HG03432 (cell line): ENCODE data around the gene ZNF140.

Experiments
- ATAC-seq: cut with Tn5 transposase; IDR thresholded peaks from one replicate; pipeline ENCODE4 v1.9.1; 2021; ENCODE audit warnings: mild to moderate bottlenecking, moderate library complexity; ENCODE audit not compliant: unreplicated experiment

The ZNF140 gene

DNA sequence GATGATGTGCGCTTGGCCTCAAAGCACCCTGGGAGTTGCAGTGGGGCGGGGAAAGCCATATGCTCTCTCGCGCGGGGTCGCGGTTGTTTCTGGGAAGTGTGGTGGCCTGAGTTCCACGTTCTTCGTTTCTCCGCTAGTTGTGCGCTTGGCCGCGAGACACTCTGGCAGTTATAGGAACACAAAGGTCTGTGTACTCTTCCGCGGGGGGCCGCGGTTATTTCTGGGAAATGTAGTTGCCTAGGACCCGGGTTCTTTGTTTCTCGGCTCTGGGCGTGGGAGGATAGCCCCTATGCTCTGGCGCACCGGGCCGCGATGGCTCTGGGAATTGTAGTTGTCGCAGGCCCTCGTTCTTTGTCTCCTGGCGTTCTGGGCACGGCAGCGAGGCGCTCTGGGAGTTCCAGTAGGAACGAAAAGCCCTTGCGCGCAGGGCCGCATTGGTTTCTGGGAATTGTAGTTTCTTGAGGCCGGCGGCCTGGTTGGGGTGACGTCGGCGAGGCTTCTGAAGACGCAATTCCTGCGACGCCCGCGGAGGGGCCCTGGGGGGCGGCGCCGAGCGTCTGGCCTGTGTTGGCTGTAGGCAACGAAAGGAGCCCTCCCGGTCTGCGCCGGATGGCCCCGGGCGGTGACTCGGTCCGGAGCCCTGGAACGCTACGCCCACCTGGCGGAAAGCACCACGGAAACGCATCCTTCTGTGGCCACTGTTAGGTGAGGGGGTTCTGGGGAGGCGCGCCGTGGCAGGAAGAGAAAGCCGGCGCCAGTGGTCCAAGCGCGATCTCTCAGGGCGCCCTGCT, at the start of gene ZNF140:
TSS of gene ZNF140 (plus strand) at position 556 of the 791 bp plus-strand sequence. CDS start 398 bp downstream, outside the sequence.
- peak; percentile 78 for ATAC-seq

- peak; percentile 96 for ATAC-seq
Observed at GRCh38 chr12:133037207-133038005, 43.3 kb upstream of the ZNF140 start, which contains the start of gene ZNF84. Gene ZNF84, plus strand, starts transcription at chr12:133037509. Its CDS starts 3,959 bp downstream, at chr12:133041468.

DNA sequence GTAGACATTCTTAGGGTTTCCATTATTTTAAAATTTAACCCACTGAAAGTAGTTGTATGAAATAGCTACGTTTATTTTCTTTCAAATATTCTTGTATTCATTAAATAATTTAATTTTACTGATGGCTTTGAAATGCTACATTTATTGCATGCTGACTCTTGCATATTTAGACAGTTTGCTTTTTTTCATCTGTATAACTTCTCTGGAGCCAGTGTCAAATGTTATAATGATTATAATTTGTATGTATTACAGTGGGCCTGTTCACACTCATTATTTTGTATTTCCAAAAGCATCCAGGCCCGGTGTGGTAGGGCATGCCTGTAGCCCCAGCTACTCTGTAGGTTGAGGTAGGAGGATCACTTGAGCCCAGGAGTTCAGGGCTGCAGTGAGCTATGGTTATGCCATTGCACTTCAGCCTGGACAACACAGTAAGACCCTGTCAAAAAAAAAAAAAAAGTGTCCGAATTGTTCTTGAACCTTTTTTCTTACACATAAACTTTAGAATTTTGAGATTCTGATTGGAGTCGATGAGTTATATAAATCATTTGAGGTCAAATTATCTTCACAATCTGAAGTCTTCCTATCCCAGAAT, 42.5 kb upstream of the ZNF140 start:
- ATAC-seq, result no peak

GRCh38 chr12:133046698-133047097, 34.0 kb upstream of the ZNF140 start:
- no peak for ATAC-seq

GRCh38 chr12:133057446-133057845, 23.3 kb upstream of the ZNF140 start:
- ATAC-seq, result no peak

GRCh38 chr12:133058203-133059113, 22.3 kb upstream of the ZNF140 start:
- ATAC-seq, result no peak

GRCh38 chr12:133061954-133062353, 18.8 kb upstream of the ZNF140 start:
- no peak for ATAC-seq

DNA sequence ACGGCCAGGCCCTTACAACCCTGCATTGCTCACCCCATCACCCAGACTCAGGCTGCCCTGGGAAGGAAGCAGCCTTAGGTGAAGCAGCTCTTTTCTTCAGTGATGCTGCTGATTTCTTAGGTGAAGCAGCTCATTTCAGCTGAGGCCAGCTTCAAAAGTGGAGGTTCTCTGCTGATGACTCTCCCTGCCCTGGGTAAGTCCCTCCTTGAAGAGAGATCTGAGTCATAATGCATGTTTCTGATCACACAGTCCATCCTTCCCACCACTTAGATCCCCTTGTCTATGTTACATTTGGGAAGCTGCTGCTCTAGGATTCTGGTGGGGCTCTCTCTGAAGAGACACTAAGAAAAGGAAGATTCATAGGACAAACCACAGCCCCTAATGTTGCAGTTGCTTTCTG, 17.2 kb upstream of the ZNF140 start:
- ATAC-seq, result no peak

DNA sequence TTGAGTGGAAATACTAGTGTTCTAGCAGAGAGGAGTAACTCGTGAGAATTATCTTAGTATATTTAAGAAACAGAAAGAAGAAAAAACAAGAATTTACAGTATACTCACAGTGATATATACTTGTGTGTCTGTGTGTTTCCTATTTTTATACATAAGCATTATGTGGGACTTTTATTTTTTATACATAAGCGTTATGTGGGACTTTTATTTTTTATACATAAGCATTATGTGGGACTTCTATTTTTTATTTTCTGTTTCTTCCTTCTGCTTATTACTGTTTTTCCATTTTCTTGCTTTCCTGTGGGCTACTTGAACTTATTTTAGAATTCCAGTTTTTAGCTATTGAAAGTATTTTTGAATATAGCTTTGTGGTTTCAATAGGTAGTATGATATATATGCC, 6.9 kb upstream of the ZNF140 start:
- no peak for ATAC-seq

GRCh38 chr12:133080026-133080367, 726 bp upstream of the ZNF140 start:
- peak; percentile 84 for ATAC-seq

- ATAC-seq, result no peak
Observed at GRCh38 chr12:133081159-133081780, 547 bp downstream of the ZNF140 start.

DNA sequence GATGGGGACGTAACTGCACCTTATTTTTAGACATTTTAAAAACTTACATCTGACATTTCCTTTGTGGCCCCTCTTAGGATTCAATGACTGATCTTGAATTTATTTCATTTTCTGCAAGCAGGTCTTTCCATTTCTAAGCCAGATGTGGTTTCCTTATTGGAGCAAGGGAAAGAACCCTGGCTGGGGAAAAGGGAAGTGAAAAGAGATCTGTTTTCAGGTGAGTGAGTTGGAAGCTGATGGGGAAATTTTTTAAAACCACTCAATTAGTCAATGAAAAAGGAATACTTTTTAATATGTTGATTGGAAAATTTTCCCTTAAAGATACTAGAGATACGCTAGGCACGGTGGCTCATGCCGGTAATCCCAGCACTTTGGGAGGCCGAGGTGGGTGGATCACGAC, 2.6 kb downstream of the ZNF140 start:
- ATAC-seq, result no peak

GRCh38 chr12:133105620-133106019, 24.9 kb downstream of the ZNF140 start:
- ATAC-seq, result no peak

GRCh38 chr12:133106253-133106652, 25.5 kb downstream of the ZNF140 start:
- ATAC-seq, result no peak

GRCh38 chr12:133107121-133107520, 26.4 kb downstream of the ZNF140 start:
- ATAC-seq, result no peak

GRCh38 chr12:133108150-133108549, 27.4 kb downstream of the ZNF140 start:
- ATAC-seq, result no peak

DNA sequence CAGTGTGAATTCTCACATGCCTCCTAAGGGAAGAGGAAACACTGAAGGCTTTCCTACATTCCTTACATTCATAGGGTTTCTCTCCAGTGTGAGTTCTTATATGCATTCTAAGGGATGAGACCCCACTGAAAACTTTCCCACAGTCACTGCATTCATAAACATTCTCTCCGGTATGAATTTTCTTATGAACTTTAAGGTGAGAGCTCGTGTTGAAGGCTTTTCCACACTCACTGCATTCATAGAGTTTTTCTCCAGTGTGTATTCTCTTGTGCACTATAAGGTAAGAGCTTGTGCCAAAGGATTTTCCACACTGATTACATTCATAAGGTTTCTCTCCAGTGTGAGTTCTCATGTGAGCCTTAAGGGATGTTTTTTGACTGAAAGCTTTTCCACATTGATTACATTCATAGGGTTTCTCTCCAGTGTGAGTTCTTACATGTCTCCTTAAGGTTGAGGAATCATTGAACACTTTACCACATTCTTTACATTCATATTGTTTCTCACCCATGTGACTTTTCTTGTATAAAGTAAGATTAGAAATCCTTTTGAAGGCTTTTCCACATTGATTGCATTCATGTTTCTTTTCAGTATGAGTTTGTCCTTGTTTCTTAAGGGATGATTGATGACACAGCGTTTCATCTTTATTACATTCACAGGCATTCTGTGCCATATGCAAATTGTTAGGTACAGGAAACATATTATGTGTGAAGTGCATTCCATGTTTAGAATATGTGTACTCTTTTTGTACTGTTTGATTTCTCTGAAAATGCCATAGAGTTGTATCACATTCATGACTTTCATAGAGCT, 39.9 kb downstream of the ZNF140 start:
- no peak for ATAC-seq

DNA sequence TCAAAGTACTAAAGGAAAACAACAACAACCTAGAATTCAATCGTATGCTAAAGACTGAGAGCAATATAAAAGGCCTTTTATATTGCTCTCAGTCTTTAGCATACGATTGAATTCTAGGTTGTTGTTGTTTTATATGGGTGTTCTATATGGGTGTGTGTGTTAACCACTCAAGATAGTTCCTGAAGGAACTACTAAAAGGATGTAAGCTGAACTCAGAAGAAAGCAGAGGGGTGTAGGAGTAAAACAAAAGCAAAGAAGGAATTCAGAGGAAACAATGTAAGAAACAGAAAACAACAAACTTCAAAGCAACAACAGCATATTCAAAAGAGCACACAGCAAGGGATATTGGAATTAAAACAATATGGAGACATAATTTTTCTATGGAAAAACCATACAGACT, 44.0 kb downstream of the ZNF140 start:
- ATAC-seq, result no peak

DNA sequence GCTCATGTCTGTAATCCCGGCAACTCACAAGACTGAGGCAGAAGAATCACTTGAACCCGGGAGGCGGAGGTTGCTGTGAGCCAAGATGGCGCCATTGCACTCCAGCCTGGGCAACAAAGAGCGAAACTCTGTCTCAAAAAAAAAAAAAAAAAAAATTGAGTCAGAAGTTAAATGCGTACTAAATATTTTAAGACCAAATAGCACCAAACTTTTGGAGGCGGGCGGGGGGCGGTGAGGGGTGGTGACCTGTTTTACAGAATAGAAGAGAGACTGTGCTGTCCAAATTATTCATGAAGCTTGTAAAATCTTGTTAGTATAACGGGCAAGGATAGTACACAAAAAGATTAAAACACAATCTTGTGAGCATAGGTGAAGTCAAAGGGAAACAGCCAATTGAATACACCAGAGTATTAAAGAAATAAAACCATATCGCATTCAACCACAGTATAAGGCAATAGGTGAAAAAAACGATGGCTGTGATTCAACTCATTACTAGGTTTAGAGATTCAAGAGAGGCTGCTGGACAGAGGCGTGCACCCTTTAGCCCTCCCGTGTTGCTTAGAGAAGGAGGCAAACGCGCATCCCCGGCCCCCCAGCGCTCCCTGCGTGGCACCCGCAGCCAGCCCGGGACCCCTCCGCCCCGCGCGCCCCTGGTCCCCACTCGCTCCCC, 48.8 kb downstream of the ZNF140 start:
- ATAC-seq, result no peak
